ENCODE data around the gene BNIP3.

Gene BNIP3, protein sequence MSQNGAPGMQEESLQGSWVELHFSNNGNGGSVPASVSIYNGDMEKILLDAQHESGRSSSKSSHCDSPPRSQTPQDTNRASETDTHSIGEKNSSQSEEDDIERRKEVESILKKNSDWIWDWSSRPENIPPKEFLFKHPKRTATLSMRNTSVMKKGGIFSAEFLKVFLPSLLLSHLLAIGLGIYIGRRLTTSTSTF

GRCh38 chr10:131981429-131982184, at the start of gene BNIP3:
Gene BNIP3, minus strand, starts transcription at chr10:131981923. Its CDS starts 117 bp downstream, at chr10:131981806.
- DNase-seq: peak; percentile 81

DNA sequence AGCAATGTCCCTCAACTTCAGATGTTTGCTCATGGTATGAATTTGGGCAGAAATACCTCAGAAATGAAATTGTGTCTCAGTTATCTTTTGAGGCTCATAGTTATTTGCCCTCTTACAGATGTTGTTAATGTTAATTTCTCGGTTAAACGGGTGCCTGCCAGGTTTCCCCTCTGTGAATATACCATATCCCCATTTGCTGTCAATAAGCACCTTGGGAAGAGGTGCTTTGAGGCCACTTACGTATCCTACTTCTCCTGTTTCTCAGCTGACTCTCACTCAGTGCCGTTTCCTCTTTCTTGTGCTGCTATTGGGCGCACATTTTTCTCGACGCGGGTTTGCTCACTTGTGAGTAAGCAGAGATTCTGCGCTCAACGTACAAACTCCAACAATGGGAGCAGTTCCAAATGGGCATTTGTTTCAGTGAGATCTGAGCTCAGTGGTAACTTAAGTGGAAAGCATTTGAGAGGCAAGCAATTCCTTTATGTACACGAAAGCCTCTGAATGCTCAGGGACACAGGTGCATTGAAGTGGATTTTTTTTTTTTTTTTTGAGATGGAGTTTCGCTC, 49.3 kb upstream of the BNIP3 start:
- no peak for DNase-seq

DNA sequence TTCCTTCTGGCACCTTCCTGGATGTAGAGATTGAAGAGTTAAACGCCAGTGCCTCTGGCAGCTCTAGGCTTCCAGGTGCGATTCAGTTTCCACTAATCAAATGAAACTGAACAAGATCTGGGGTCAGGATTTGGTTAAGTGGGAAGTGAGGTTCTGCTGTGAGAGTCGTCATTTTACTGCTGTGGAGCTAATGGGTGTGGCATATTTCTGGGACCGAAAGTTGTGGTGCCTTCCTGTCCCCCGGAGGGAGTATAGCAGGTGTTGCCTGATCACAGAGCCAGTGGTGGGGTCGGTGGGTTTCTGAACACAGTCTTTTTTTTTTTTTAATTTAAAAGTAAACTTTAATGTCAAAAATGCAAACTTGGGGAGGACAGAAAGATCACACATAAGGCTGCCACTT, 47.0 kb upstream of the BNIP3 start:
- no peak for DNase-seq

GRCh38 chr10:132027423-132027983, 45.8 kb upstream of the BNIP3 start:
- DNase-seq: no peak

DNA sequence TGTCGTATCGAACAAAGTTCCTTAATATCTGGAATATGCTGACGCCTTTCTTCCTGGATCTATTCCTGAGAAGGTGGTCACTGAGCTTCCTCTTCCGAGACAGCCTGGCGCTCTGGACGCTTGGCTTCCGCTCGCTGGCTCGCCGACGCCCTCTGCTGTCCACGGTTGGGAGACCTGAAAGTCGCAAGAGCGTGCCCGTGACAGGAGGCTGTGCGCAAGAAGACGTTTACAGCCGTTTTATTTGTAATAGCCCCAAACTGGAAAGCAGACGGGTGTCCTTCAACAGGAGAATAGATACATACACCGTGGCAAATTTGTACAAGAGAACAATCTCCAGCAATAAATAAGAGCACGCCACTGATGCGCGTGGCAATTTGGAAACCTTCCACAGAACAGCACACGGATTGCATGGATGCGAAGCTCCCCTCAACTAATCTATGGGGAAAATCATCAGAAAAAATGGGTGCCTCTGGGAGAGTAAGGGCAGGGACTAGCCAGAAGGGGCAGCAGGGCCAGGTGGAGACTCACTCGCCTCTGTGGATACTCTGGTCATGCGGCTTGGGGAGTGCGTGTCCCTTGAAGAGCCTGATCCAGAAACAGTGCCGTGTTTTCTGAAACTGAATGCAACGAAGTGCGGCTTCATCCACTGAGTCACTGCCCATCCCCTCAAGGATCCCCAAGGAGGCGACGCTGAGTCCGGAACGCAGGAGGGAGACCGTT, 41.5 kb upstream of the BNIP3 start:
- peak; percentile 32 for DNase-seq

- DNase-seq: no peak
Measured at GRCh38 chr10:132022241-132022640, 40.5 kb upstream of the BNIP3 start.

- DNase-seq: no peak
Measured at GRCh38 chr10:132021504-132022143, 39.9 kb upstream of the BNIP3 start.

DNA sequence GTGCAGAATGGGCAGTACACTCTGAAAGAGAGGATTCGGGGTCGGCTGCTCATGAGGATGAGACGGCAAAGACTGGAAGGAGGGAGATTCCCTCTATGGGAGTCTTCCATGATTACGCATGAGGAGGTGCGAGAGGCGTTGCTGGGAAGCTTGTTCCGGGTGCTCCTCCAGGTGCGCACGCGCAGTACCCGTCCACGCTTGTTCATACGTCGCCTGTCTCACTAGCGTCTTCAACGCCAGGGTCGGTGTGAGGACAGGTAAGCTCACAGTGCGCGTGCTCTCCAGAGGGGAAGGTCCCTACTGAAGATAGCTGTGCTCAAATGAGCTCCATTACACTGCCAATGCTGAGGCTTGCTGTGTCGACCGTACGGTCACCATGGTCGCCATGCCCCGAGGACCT, 39.3 kb upstream of the BNIP3 start:
- no peak for DNase-seq

GRCh38 chr10:132020456-132020855, 38.7 kb upstream of the BNIP3 start:
- no peak for DNase-seq

DNA sequence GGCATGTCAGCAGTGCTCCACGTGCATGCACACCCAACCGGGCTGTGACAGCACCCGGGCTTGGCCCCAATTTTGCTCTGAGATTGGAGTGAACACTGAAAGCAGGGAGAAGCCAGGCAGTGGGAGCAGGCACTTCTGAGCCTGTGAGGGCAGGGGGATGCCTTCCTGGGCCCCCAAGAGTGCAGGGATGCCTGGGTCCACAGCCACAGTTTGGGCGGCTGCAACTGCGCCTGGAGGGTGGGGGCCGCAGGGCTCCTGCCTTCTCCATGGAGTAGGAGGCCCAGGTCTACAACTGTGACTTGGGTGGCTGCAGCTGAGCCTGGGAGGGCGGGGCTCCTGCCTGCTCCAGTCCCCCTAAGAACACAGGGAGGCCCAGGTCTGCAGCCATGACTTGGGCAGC, 37.6 kb upstream of the BNIP3 start:
- no peak for DNase-seq

DNA sequence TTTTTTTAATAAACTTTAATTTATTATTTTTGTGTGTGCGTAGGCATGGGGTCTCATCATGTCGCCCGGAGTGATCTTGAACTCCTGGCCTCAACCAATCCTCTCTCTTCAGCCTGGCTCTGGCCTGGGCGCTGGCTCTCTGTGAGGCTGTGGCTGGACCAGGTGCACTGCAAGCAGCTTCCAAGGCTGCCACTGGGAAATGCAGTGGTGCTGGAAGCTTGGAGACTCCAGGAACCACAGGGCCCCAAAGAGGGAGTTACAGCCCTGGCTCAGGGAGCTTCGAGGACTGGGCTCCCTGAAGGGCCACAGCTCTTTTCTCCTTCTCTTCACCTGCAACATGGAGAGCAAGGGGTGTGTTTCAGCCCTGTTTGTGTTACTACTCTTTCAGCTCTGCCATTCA, 36.7 kb upstream of the BNIP3 start:
- no peak for DNase-seq

- no peak for DNase-seq
Measured at GRCh38 chr10:132016514-132016913, 34.8 kb upstream of the BNIP3 start.

DNA sequence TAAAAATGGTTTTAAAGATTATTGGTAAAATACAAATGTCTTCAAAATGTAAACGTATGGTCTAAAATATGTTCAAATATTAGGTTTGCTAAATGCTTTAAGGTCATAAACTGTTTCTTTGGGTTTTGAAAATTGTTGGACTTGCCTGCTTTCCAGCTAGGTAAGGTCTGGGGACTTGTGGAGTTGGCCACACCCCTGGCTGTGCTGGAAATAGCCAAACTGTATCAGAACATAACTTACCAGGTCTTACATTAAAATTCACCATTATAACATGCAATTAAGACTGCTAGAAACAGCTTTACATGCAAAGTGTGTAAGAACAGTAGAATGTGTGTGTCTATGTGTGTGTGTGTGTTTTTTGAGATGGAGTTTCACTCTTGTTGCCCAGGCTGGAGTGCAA, 29.7 kb upstream of the BNIP3 start:
- no peak for DNase-seq

DNA sequence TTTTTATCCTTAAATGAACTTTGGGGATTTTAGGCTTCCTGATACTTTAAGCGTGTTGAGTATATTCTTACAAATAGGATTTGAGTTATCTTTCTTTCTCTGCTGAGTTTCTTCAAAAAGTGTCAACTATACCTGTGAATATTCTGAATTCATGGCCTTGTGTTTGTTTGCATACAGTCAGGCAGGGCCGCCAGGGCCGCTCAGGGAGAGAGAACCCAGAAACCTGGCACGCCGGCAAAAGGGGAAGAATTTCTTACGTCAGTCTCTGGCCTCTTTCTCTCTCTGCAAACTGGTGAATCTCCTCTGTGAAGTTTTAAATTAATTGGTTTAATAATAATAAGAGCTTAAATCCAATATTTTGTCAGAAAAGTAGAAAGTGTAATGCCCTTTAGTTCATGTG, 29.3 kb upstream of the BNIP3 start:
- DNase-seq: no peak

DNA sequence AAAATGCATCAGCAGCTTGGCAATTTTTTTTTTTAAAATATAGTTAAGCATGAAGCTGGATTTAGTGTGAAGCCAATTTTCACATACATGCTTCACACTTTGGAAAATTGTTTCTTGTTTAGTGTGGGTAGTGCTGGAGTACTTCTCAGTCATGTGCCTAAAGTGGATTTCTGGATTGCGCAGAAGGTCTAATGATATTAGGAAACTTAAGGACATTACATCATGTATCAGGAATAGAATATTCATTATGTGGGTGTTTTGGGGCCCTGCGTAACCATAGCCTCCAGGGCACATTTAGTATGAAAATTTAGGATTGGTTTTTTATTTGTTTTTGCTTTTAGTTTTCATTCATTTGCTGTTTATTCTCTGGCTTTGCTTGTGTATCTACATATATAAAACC, 28.8 kb upstream of the BNIP3 start:
- no peak for DNase-seq

- DNase-seq: no peak
Measured at GRCh38 chr10:132009575-132009974, 27.9 kb upstream of the BNIP3 start.

- no peak for DNase-seq
Measured at GRCh38 chr10:132007681-132008080, 26.0 kb upstream of the BNIP3 start.

DNA sequence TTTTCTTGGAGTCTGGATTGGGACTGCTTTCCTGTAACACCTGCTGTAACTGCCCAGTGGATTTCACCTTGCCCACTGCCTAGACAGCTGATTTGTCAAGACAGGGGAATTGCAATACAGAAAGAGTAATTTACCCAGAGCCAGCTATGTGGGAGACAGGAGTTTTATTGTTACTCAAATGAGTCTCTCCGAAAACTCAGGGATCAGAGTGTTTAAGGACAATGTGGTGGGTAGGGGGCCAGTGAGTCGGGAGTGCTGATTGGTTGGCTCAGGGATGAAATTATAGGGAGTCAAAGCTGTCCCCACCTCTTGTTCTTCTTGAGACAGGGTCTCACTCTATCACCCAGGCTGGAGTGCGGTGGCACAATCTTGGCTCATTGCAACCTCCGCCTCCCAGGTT, 25.2 kb upstream of the BNIP3 start:
- no peak for DNase-seq

DNA sequence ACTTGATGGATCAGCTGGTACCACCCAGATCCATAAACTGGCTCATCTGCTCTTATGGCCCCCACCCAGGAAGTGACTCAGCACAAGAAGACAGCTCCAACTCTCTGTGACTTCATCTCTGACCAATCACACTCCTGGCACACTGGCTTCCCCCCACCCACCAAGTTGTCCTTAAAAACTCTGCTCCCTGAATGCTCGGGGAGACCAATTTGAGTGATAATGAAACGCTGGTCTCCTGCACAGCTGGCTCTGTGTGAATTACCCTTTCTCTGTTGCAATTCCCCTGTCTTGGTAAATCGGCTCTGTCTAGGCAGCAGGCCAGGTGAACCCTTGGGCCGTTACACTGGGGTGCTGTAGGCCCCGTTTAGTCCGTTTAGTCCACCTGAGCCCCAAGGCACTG, 23.4 kb upstream of the BNIP3 start:
- DNase-seq: no peak

- DNase-seq: no peak
Measured at GRCh38 chr10:132004052-132004451, 22.3 kb upstream of the BNIP3 start.

GRCh38 chr10:132003282-132003924, 21.7 kb upstream of the BNIP3 start:
- no peak for DNase-seq

DNA sequence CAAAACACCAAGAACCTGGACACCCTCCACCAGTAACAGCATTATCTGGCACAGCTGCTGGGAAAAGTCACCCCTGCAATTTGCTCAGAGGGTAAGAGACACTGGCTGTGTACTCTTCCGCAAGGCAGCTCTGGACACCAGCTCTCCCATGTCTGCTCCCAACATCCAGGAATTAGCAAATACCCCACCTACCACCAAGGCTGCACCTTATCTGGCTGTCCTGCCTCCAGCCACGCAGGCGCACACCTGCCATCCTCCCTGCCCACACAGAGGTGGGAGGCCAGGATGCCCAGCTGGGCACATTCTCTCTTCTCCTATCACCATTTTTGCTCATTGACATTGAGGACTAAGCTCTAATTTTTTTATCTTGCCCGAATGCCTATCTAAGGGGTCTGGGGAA, 20.3 kb upstream of the BNIP3 start:
- DNase-seq: no peak
